HCT116 (cell line): ENCODE measurements around the gene EXOC6B. TPM values are rescaled to one million over a fixed set of nuclear protein-coding genes. Genes with fewer than 3 reads are reported as not detected.
A peak's percentile ranks its signal among the peaks of the same experiment; 100 is the strongest.

Source experiments
- ATAC-seq: fragments of 200-7000 bp; cut with Tn5 transposase; 2 replicates; pipeline ENCODE4 v1.9.1; 2020; ENCODE audit warnings: mild to moderate bottlenecking, moderate library complexity
- BruUV-seq: library from RNA; stranded (reverse); fragments of 400-500 nt; replicated peaks from 2 replicates; lab custom pipeline; 2021; lab: Mats Ljungman, UMichigan
- CTCF ChIA-PET: fragments of 300-600 bp; sonication (Branson Sonifier 250); formaldehyde crosslinking; loops from one replicate; lab custom pipeline; 2021; ENCODE audit warnings: antibody characterized with exemption; lab: Charles Lee
- POLR2A ChIA-PET: fragments of 300-600, 350-600 bp; sonication (Branson Sonifier 250); formaldehyde crosslinking; loops from one replicate; lab custom pipeline; 2021; ENCODE audit warnings: antibody characterized with exemption; lab: Charles Lee
- RAD21 ChIA-PET, 2 experiments: fragments of 300-600 bp; sonication (Branson Sonifier 250); formaldehyde crosslinking; loops; one replicate each; lab custom pipeline; 2023; ENCODE audit warnings: low total read pairs in 2 of 2; ENCODE audit not compliant: uncharacterized antibody in 2 of 2, unreplicated experiment in 2 of 2, low non-redundant PET in 1 of 2; lab: Charles Lee
- DNase-seq: peaks from one replicate; pipeline ENCODE4 v3.0.0-alpha.2; 2010; ENCODE audit warnings: low read depth, low spot score
- H2AFZ ChIP-seq: fragments of 200-600 bp; shearing (Covaris generic), sonication (generic); 2 replicates; pipeline ENCODE4 v1.6.1; 2017; ENCODE audit warnings: low read depth, mixed run types, mixed read lengths, antibody characterized with exemption, low read length; ENCODE audit not compliant: poor library complexity, severe bottlenecking
- H3K27ac ChIP-seq: 2 replicates; pipeline ENCODE4 v1.5.1; 2012; ENCODE audit warnings: low read depth, low read length
- H3K27me3 ChIP-seq: fragments of 200-600 bp; sonication (generic); 2 replicates; pipeline ENCODE4 v1.6.1; 2016; ENCODE audit warnings: mixed run types, low read length, mixed read lengths; ENCODE audit not compliant: insufficient read depth
- H3K36me3 ChIP-seq, 2 experiments: fragments of 200-500 bp in 1 of 2; fragments of 200-600 bp in 1 of 2; sonication (Bioruptor generic) in 1 of 2; sonication (generic) in 1 of 2; 2 replicates each; pipeline versions ENCODE4 v1.5.1 to v1.6.1; 2014 to 2016; ENCODE audit warnings: low read length in 2 of 2, inconsistent platforms in 1 of 2, mixed read lengths in 1 of 2, mixed run types in 1 of 2; ENCODE audit not compliant: insufficient read depth in 2 of 2, control insufficient read depth in 1 of 2
- H3K4me1 ChIP-seq, 2 experiments: fragments of 200-600 bp in 1 of 2; sonication (generic) in 1 of 2; 2 replicates each; pipeline versions ENCODE4 v1.5.1 to v1.6.1; 2012 to 2017; ENCODE audit warnings: low read length in 2 of 2, inconsistent platforms in 1 of 2, mild to moderate bottlenecking in 1 of 2, mixed read lengths in 1 of 2, mixed run types in 1 of 2, moderate library complexity in 1 of 2; ENCODE audit not compliant: insufficient read depth in 2 of 2, control insufficient read depth in 1 of 2
- H3K4me2 ChIP-seq: fragments of 200-600 bp; sonication (generic); 2 replicates; pipeline ENCODE4 v1.6.1; 2017; ENCODE audit warnings: mixed run types, low read length, mixed read lengths
- H3K4me3 ChIP-seq, 2 experiments: fragments of 200-600 bp in 1 of 2; sonication (generic) in 1 of 2; replicated peaks in 1 of 2; 2 replicates each; pipeline ENCODE4 v1.5.1; 2011 to 2016; ENCODE audit warnings: low read length in 2 of 2, control low read depth in 1 of 2, low read depth in 1 of 2, mild to moderate bottlenecking in 1 of 2, mixed read lengths in 1 of 2, mixed run types in 1 of 2
- H3K79me2 ChIP-seq: fragments of 200-600 bp; sonication (generic); 2 replicates; pipeline ENCODE4 v1.6.1; 2017; ENCODE audit warnings: mild to moderate bottlenecking, mixed run types, low read length, moderate library complexity, mixed read lengths; ENCODE audit not compliant: insufficient read depth
- H3K9ac ChIP-seq: fragments of 200-600 bp; sonication (generic); 2 replicates; pipeline ENCODE4 v1.6.1; 2016; ENCODE audit warnings: low read length, mixed read lengths
- H3K9me2 ChIP-seq: fragments of 200-600 bp; sonication (generic), shearing (Covaris generic); 2 replicates; pipeline ENCODE4 v1.6.1; 2017; ENCODE audit warnings: mixed run types, mild to moderate bottlenecking, moderate library complexity; ENCODE audit not compliant: insufficient read depth
- H3K9me3 ChIP-seq, 2 experiments: fragments of 200-500 bp in 1 of 2; fragments of 200-600 bp in 1 of 2; sonication (Bioruptor generic) in 1 of 2; sonication (generic) in 1 of 2; 2 replicates each; pipeline ENCODE4 v1.6.1; 2014 to 2017; ENCODE audit warnings: low read length in 2 of 2, mixed read lengths in 2 of 2, inconsistent platforms in 1 of 2, low read depth in 1 of 2, mild to moderate bottlenecking in 1 of 2, mixed run types in 1 of 2, moderate library complexity in 1 of 2; ENCODE audit not compliant: control insufficient read depth in 1 of 2, insufficient read depth in 1 of 2
- H4K20me1 ChIP-seq: fragments of 200-600 bp; sonication (generic), shearing (Covaris generic); 2 replicates; pipeline ENCODE4 v1.6.1; 2017; ENCODE audit warnings: mixed run types, mild to moderate bottlenecking, moderate library complexity; ENCODE audit not compliant: insufficient read depth
- ATF3 ChIP-seq: IDR thresholded peaks from 2 replicates; pipeline ENCODE4 v1.6.1; 2012
- FOSL1 ChIP-seq: IDR thresholded peaks from 2 replicates; pipeline ENCODE4 v1.6.1; 2012; ENCODE audit warnings: low read depth
- JUND ChIP-seq: IDR thresholded peaks from 2 replicates; pipeline ENCODE4 v1.6.1; 2012
- REST ChIP-seq: IDR thresholded peaks from 2 replicates; pipeline ENCODE4 v1.6.1; 2012; ENCODE audit warnings: low read depth
- SIN3A ChIP-seq: IDR thresholded peaks from 2 replicates; pipeline ENCODE4 v1.6.1; 2012; ENCODE audit warnings: low read depth
- SP1 ChIP-seq: IDR thresholded peaks from 2 replicates; pipeline ENCODE4 v1.6.1; 2012; ENCODE audit warnings: low read depth
- SRF ChIP-seq: IDR thresholded peaks from 2 replicates; pipeline ENCODE4 v1.6.1; 2012; ENCODE audit warnings: low read depth
- ZFX ChIP-seq: fragments of 450-650 bp; IDR thresholded peaks from 2 replicates; pipeline ENCODE4 v1.6.1; 2017
- intact Hi-C: fragments of 100-400 bp; cut with micrococcal nuclease; formaldehyde crosslinking; loops from 2 replicates; pipeline ENCODE4 v1.10.0; 2022
- total RNA-seq: library from RNA; stranded (reverse); gene quantifications from one replicate; pipeline ENCODE4 v1.2.1, GENCODE V29; 2021; ENCODE audit not compliant: unreplicated experiment

EXOC6B gene
- total RNA-seq, 1 experiment from 2014 or later = 25.4 TPM

- ChIA-PET CTCF (interaction anchor here (0.7 kb wide), 1 partner anchor 8 kb away, joined by 4 read pairs; no protein-coding TSS in a partner anchor), RAD21 (no interaction called here), POLR2A (no interaction called here)
- BruUV-seq = no TSS peak
- Histone ChIP-seq H3K9me3 (no peaks in the 10 kb centered on the region), H3K36me3 (no peaks in the 10 kb centered on the region), H3K9ac (no peak overlapping the region), H3K27ac (no peak overlapping the region), H3K79me2 (no peaks in the 10 kb centered on the region), H4K20me1 (no peaks in the 10 kb centered on the region), H3K4me2 (no peak overlapping the region), H3K4me3 (no peak overlapping the region), H3K27me3 (no peaks in the 10 kb centered on the region), H3K4me1 (no peaks in the 10 kb centered on the region), H3K9me2 (no peaks in the 10 kb centered on the region), H2AFZ (no peak overlapping the region)
- no peak for TF ChIP-seq ZFX
- TF ChIP-seq SRF = no peak
- intact Hi-C loops = no loop called here
- ATAC-seq = no peak
- no peak for DNase-seq
These were observed 45.2 kb upstream of the EXOC6B start for GRCh38 chr2:72871060-72871459.

GRCh38 chr2:72864500-72864899 lies 38.7 kb upstream of the EXOC6B start:
- H3K27ac ChIP-seq = no peak overlapping the region
- CTCF ChIA-PET = interaction anchor here (0.9 to 2.0 kb wide), 4 partner anchors 23 to 313 kb away, joined by 3 to 8 read pairs (median 3); partner anchors contain the start of gene SPR

More at GRCh38 chr2:72864500-72864899, 38.7 kb upstream of the EXOC6B start:
- H3K36me3 ChIP-seq = no peaks in the 10 kb centered on the region
- no peak overlapping the region for H3K9ac ChIP-seq
- H3K4me3 ChIP-seq = no peak overlapping the region
- H3K27me3 ChIP-seq = no peaks in the 10 kb centered on the region
- H4K20me1 ChIP-seq = no peaks in the 10 kb centered on the region
- TF ChIP-seq REST (no peak), FOSL1 (peak; percentile 76), SP1 (no peak), SIN3A (no peak), JUND (peak; percentile 63), ATF3 (no peak), SRF (no peak)
- ChIA-PET POLR2A (interaction anchor here (0.7 to 0.8 kb wide), 2 partner anchors 52 to 315 kb away, joined by 3 read pairs; no protein-coding TSS in a partner anchor), RAD21 (interaction anchor here in 1 of 2 experiments (1.0 kb wide), 1 partner anchor 712 kb away, joined by 7 read pairs; no protein-coding TSS in a partner anchor)
- ATAC-seq = no peak
- H2AFZ ChIP-seq = no peak overlapping the region
- DNase-seq = no peak
- no peak overlapping the region for H3K4me2 ChIP-seq
- H3K9me3 ChIP-seq = no peaks in the 10 kb centered on the region
- no TSS peak for BruUV-seq
- peaks cover 4 to 22% of the 10 kb centered on the region in 2 experiments; a peak in 3 of 4 replicates for H3K4me1 ChIP-seq
- intact Hi-C loops = no loop called here
- H3K79me2 ChIP-seq = no peaks in the 10 kb centered on the region
- no peaks in the 10 kb centered on the region for H3K9me2 ChIP-seq
